DMS79 treated with DMSO at 0.1 percent for 48 hours (cell line): ENCODE results near the gene USP36.
"Not testable (repeated sequence)": the region's sequence is repeated elsewhere in the genome, so short reads cannot be mapped to it uniquely, and the experiment has no call there.

Experiments
- DNase-seq: peaks from one replicate; lab custom pipeline; 2025; lab: John Stamatoyannopoulos, UW

USP36 gene

DNA sequence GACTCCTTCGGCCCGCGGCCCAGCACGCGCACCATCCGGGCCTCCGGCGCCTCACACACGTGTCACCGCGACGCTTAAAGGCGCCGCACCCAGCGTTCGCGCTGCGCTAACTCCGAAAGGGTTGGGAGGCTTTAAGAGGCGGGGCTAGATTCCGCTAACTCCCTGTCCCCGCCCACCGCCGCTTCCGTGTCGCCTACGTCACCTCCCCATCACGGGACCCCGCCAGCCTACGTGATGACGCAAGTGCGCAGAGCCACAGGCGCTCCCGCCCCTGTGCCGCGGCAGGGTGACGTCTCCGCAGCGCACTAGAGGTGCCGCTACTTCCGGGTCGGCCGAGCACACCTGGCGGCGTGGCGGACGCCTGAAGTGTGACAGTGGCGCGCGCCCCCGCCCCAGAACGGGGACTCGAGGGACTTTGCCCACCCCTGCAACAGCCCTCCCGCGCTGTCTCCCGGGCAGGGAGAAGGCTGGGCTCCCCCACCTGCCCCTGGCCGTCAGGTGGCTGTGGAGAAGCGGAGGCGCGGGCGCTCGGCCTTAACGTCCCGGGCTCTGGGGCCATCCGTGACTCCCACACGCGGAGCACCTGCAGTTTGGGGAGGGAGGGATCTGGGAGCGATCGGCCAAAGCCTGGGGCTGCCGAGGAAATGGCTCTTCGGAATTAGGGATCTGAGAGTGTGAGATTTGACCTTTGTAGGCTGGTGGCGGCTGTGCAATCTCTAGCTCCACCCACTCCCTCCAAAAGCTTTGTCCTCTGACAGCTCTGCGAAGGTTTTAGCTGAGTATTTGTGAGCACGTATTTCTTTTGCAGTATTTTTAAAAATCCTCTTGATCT is at the start of gene USP36:
Gene USP36, minus strand, starts transcription at position 35 of the 832 bp plus-strand sequence. CDS start 4,451 bp downstream, outside the sequence.
- DNase-seq: peak; percentile 79

- DNase-seq: not testable (repeated sequence)
Observed at GRCh38 chr17:78890096-78890495, 49.5 kb upstream of the USP36 start.

DNA sequence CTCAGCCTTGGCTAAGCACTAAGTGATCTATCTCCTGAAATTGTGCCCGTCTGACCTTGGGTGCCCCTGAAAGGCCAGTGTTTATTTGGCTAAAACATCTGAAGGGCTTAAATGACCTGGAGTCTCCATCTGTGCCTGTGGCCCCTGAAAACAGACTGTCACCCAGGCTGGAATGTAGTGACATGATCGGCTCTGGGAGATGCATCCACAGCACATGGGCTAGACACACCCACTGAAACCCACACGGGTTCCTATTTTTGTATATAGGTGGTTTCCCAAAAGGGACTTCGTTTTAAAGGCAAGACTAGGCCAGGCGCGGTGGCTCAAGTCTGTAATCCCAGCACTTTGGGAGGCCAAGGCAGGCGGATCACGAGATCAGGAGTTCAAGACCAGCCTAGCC is 48.9 kb upstream of the USP36 start:
- no peak for DNase-seq

DNA sequence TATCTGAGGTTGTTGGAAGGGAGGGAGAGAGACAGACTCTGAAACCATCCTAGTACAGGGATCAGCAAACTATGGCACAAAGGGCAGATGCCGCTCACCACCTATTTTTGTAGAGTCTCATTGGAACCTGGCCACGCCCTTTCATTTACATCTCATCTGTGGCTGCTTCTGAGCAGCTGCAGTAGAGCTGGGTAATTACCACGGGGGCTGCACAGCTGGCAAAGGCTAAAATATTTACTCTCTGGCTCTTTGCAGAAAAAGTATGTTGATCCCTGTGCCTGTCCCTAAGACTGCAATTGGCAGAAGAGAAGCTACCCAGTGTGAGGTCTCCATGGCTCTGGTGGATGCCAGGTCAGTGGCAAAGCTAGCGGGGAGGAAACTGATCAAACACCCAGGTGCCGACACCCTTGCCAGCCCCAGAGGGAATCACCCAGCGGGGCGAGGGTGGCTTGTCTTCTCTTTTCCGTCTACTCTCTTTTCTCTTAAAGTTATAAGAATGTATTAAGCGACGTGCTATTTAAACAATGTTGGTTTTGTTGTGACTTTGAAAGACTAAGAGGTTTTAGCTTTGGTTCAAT is 48.4 kb upstream of the USP36 start:
- no peak for DNase-seq

GRCh38 chr17:78886954-78887353 is 46.3 kb upstream of the USP36 start:
- DNase-seq: no peak

GRCh38 chr17:78885956-78886355 is 45.3 kb upstream of the USP36 start:
- no peak for DNase-seq

DNA sequence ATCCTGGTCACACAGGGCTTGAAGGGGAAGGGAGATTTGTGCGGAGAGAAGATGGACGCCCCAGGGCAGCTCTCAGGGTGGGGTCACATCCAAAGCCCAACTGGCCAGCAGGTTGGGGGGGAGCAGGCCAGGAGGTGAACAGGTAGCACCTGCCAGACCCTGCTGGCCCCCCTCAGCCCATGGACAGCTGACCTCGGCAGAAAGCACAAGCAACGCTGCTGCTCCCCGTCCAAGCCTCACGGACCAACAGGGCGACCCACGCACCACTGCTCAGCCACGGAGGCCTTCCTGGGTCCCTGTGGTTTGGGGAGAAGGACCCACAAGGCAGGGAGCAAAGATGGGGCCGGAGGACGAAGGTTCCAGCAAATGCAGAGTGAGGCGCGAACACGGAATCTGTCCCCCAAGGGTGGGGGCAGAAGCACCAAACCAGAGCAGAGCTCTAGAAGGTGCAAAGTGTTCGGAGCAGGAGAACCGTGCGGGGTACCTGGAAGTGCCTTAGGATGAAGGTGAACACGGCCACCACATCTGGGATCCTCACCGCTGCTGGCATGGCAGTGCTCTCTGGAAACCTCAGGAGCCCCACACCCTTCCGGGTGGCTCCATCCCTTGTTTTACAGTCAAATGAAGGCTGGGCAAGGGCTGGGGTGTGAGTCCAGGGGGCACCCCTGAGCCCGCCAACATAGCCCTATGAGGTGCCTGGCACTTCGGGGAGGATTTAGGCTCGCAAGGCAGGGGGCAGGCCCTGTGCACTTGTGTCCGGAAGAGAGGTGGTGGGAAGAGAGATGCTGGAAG is 44.5 kb upstream of the USP36 start:
- no peak for DNase-seq

GRCh38 chr17:78884148-78884825 is 43.7 kb upstream of the USP36 start:
- no peak for DNase-seq

- DNase-seq: peak; percentile 26
Observed at GRCh38 chr17:78883533-78884131, 43.0 kb upstream of the USP36 start.

- DNase-seq: no peak
Observed at GRCh38 chr17:78883089-78883532, 42.5 kb upstream of the USP36 start.

GRCh38 chr17:78882540-78883088 is 42.0 kb upstream of the USP36 start:
- no peak for DNase-seq

- DNase-seq: no peak
Observed at GRCh38 chr17:78879635-78880186, 39.1 kb upstream of the USP36 start.

DNA sequence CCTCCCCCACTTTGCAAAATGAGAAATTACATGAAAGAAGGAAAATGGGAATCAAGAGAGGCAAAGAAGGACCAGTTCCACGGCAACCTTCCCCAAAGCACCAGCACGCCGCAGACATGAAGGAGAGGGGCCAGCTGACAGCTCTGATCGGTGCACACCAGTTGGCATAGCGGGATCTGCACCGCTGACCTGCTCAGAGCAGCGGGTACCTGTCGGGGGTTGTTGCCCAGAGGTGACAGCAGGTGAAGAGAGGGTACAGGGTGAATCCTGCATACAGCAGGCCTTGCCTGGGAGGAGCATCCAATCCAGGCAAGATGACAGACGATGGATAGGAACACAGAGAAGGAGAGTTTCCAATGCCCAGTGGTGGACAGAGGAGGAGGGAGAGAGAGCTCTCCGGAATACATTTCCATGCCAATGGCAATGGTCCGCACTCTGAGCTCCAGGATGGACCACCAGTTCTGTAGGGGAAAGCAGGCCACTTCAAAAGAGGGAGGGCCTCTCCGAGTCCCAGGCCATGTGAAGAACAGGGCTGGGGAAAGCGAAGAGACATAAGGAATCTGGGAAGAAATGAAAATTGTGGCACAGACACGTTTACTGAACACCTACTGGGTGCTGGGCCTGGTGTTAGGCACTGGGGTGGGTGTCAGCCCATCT is 38.4 kb upstream of the USP36 start:
- DNase-seq: no peak

- DNase-seq: no peak
Observed at GRCh38 chr17:78878261-78878660, 37.6 kb upstream of the USP36 start.

DNA sequence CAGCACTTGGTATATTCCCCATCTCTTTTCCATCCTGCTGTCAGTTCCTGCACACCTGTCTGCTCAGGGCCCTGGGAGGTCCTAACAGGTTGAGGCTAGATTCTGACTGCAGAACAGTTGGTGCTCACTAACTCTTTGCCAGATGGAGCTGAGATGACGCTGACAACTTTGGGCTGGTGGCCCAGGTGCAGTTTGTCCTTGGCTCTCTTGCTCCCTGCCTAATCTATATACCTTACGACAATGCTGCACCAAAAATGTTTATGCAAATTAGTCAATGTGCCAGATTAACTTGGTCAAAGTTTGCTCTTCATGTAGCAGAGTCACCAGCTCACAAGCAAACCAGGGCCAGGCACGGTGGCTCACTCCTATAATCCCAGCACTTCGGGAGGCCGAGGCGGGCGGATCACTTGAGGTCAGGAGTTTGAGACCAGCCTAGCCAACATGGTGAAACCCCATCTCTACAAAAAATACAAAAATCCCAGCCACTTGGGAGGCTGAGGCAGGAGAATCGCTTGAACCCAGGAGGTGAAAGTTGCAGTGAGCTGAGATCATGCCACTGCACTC is 36.4 kb upstream of the USP36 start:
- DNase-seq: not testable (repeated sequence)

DNA sequence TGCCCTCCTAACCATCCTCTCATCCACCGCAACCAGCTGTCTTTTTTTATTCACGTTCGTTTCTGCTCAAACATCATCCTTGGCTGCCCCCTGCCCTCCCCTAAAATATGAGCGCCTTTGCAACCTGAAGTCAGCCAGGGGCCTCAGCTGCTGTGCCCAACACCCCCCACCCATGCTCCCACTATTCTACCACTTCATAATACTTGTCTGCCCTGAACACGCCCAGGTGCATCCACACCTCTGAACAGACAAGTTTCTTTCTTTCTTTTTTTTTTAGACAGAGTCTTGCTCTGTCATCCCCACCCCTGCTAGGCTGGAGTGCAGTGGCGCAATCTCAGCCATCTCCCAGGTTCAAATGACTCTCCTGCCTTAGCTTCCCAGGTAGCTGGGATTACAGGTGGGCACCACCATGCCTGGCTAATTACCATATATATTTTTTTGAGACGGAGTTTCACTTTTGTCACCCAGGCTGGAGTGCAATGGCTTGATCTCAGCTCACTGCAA is 35.5 kb upstream of the USP36 start:
- no peak for DNase-seq

GRCh38 chr17:78875363-78876093 is 34.9 kb upstream of the USP36 start:
- DNase-seq: no peak

DNA sequence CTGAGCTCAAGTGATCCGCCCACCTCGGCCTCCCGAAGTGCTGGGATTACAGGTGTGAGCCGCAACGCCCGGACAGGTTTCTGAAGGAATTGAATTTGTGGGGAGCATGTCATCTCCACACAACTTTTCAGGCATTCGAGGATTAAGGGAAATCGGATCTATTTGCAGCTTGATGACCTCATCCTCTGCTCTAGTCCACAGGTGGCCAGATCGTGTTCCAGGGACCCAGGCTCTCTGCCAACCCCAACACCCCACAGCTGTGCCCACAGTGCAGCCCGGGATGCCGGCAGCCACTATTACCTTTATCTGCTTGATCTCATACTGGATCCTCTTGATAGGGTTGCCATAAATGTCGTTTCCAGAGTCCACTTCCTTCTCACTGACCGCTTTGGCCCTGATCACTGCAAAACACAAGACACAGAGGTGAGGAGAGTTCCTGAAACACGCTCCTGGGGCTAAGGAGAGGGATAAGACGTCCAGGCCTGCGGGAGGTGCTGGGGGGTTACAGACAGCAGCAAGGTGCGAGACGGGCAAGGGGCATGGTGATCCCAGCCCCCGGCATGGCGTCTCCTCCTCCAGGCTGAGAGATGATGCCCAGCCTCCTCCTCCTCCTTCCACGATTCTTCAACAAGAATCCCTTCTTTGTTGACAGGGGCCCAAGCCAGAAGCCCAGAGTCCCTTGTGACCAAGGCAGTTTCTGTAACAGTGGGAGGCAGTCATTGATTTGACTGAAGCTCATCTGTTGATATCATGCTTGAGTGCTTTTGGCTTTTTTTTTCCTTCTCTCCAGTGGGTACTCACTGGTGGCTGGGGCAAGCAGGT is 33.1 kb upstream of the USP36 start:
- DNase-seq: peak; percentile 30
